KMS-11 (cell line): ENCODE results near the gene ANGPTL4.
"Not testable (repeated sequence)": the region's sequence is repeated elsewhere in the genome, so short reads cannot be mapped to it uniquely, and the experiment has no call there.

Experiments
- H2AFZ ChIP-seq: fragments of 200-600 bp; sonication (generic); 2 replicates; pipeline ENCODE4 v1.6.1; 2016; ENCODE audit warnings: antibody characterized with exemption, mixed run types, low read depth
- H3K27ac ChIP-seq: fragments of 200-600 bp; sonication (generic); 2 replicates; pipeline ENCODE4 v1.6.1; 2016; ENCODE audit warnings: mild to moderate bottlenecking, mixed run types
- H3K27me3 ChIP-seq: fragments of 200-600 bp; sonication (generic); 2 replicates; pipeline ENCODE4 v1.6.1; 2017; ENCODE audit warnings: mild to moderate bottlenecking, low read depth, mixed run types, moderate library complexity; ENCODE audit not compliant: insufficient read depth
- H3K36me3 ChIP-seq: fragments of 200-600 bp; sonication (generic); 2 replicates; pipeline ENCODE4 v1.6.1; 2017; ENCODE audit warnings: mild to moderate bottlenecking, mixed run types; ENCODE audit not compliant: insufficient read depth
- H3K4me1 ChIP-seq: fragments of 200-600 bp; sonication (generic); 2 replicates; pipeline ENCODE4 v1.6.1; 2016; ENCODE audit warnings: mild to moderate bottlenecking, low read depth, mixed run types; ENCODE audit not compliant: poor library complexity, severe bottlenecking
- H3K4me2 ChIP-seq: fragments of 200-600 bp; sonication (generic); 2 replicates; pipeline ENCODE4 v1.7.0; 2016; ENCODE audit warnings: mild to moderate bottlenecking, mixed run types
- H3K4me3 ChIP-seq: fragments of 200-600 bp; sonication (generic); IDR thresholded peaks from 2 replicates; pipeline ENCODE4 v1.6.1; 2017; ENCODE audit warnings: low read depth, low read length, mixed read lengths; ENCODE audit not compliant: insufficient read depth
- H3K79me2 ChIP-seq: fragments of 200-600 bp; sonication (generic); 2 replicates; pipeline ENCODE4 v1.6.1; 2016; ENCODE audit warnings: low read depth, mixed run types; ENCODE audit not compliant: insufficient read depth
- H3K9ac ChIP-seq: fragments of 200-600 bp; sonication (generic); 2 replicates; pipeline ENCODE4 v1.6.1; 2016; ENCODE audit warnings: mild to moderate bottlenecking, mixed run types
- H4K20me1 ChIP-seq: fragments of 200-600 bp; sonication (generic); 2 replicates; pipeline ENCODE4 v1.6.1; 2016; ENCODE audit warnings: mild to moderate bottlenecking, mixed run types; ENCODE audit not compliant: insufficient read depth
- CTCF ChIP-seq: fragments of 200-600 bp; sonication (generic); conservative IDR thresholded peaks from 2 replicates; pipeline ENCODE4 v1.6.1; 2017; ENCODE audit warnings: low read depth, mild to moderate bottlenecking, antibody characterized with exemption, low read length, moderate library complexity, mixed read lengths

ANGPTL4 gene

GRCh38 chr19:8403098-8403819, 39.3 kb downstream of the ANGPTL4 start:
- TF ChIP-seq CTCF = no peak
- Histone ChIP-seq H3K79me2 (no peaks in the 10 kb centered on the region), H3K4me2 (no peak overlapping the region), H3K9ac (no peak overlapping the region), H4K20me1 (no peaks in the 10 kb centered on the region), H3K27ac (no peak overlapping the region), H3K27me3 (no peaks in the 10 kb centered on the region), H2AFZ (no peak overlapping the region), H3K36me3 (no peaks in the 10 kb centered on the region), H3K4me3 (no peak overlapping the region), H3K4me1 (no peaks in the 10 kb centered on the region)

DNA sequence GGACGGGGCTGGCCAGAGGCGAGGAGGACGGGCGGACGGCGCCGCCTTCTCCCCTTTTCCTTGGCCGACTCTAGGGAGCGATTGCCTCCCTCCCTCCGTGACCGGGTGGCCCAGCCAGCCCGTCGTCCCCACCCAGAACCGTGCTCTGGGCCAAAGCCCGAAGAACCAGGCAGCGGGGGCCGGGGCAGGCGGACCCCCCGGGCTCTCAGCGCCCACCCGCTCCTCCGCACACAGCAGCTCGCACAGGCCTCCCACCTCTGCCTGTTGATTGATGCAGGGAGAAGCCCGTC, 39.8 kb downstream of the ANGPTL4 start:
- no peak overlapping the region for H2AFZ ChIP-seq
- no peaks in the 10 kb centered on the region for H4K20me1 ChIP-seq
- no peaks in the 10 kb centered on the region for H3K4me1 ChIP-seq
- no peak for TF ChIP-seq CTCF
- H3K4me2 ChIP-seq = no peak overlapping the region
- no peaks in the 10 kb centered on the region for H3K79me2 ChIP-seq
- no peak overlapping the region for H3K4me3 ChIP-seq
- H3K27me3 ChIP-seq = no peaks in the 10 kb centered on the region
- no peak overlapping the region for H3K9ac ChIP-seq
- H3K36me3 ChIP-seq = no peaks in the 10 kb centered on the region
- no peak overlapping the region for H3K27ac ChIP-seq

GRCh38 chr19:8404391-8405151, 40.6 kb downstream of the ANGPTL4 start:
- no peak overlapping the region for H2AFZ ChIP-seq
- H3K4me1 ChIP-seq = no peaks in the 10 kb centered on the region
- no peak overlapping the region for H3K27ac ChIP-seq
- no peak overlapping the region for H3K4me2 ChIP-seq
- no peaks in the 10 kb centered on the region for H3K27me3 ChIP-seq
- TF ChIP-seq CTCF = no peak
- H4K20me1 ChIP-seq = no peaks in the 10 kb centered on the region
- H3K79me2 ChIP-seq = no peaks in the 10 kb centered on the region
- H3K9ac ChIP-seq = no peak overlapping the region
- no peaks in the 10 kb centered on the region for H3K36me3 ChIP-seq
- no peak overlapping the region for H3K4me3 ChIP-seq

DNA sequence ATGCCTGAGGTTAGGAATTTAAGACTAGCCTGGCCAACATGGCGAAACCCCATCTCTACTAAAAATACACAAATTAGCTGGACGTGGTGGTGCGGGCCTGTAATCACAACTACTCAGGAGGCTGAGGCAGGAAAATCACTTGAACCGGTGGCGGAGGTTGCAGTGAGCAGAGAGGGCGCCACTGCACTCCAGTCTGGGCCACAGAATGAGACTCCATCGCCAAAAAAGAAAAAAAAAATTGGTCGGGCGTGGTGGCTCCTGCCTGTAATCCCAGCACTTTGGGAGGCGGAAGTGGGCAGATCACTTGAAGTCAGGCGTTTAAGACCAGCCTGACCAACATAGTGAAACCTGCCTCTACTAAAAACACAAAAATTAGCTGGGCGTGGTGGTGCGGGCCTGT, 46.8 kb downstream of the ANGPTL4 start:
- H3K9ac ChIP-seq, H2AFZ ChIP-seq, H4K20me1 ChIP-seq, H3K27me3 ChIP-seq, H3K79me2 ChIP-seq, H3K4me1 ChIP-seq, H3K4me2 ChIP-seq, H3K4me3 ChIP-seq, H3K27ac ChIP-seq, H3K36me3 ChIP-seq: not testable (repeated sequence)
